ENCODE results near the gene GLCE. TPM values are rescaled to one million over a fixed set of nuclear protein-coding genes. Genes with fewer than 3 reads are reported as not detected.

GLCE gene
- total and polyA plus RNA-seq, 9 of the 15 experiments (the other 6 are each of a cell fraction or from before 2014, with no cell fraction given), result 4.6 to 12.3 (median 10.6) TPM

- BruUV-seq (replicated peaks), result no TSS peak
- peaks cover 16 to 50% of the 10 kb centered on the region in 2 experiments for H3K27me3 ChIP-seq (ENCODE audit: control insufficient read depth in 2 of 2, insufficient read depth in 2 of 2, low read length in 2 of 2)
- H3K36me3 ChIP-seq (ENCODE audit: control insufficient read depth, insufficient read depth, low read length), result no peaks in the 10 kb centered on the region
- H3K4me3 ChIP-seq, result no peak overlapping the region
- H3K27ac ChIP-seq (ENCODE audit: extremely low read depth, low read depth, low read length), result no peak overlapping the region
- FAIRE-seq (no peak), ATAC-seq (no peak), DNase-seq (ENCODE audit: extremely low read depth in 1 of 4, low spot score in 3 of 4) (no peak)
- no peak overlapping the region for H3K9ac ChIP-seq (ENCODE audit: insufficient read depth in 1 of 2, low read depth in 2 of 2, low read length in 2 of 2)
- H3K4me2 ChIP-seq (ENCODE audit: insufficient read depth, low read length), result no peak overlapping the region
- POLR2A ChIA-PET, result no interaction called here
- no peak overlapping the region for H2AFZ ChIP-seq (ENCODE audit: low read depth, low read length)
- no peaks in the 10 kb centered on the region for H3K9me1 ChIP-seq (ENCODE audit: control insufficient read depth, insufficient read depth, low read length)
- TF ChIP-seq ZBTB7A (IDR thresholded peaks at IDR 0.05; ENCODE audit: borderline replicate concordance, control insufficient read depth, low read depth, low read length) (no peak), KLF10 (CRISPR knock-in tag; IDR thresholded peaks at IDR 0.05) (no peak), EHMT2 (IDR thresholded peaks at IDR 0.05) (no peak), ZNF76 (CRISPR knock-in tag; IDR thresholded peaks at IDR 0.05; ENCODE audit: borderline replicate concordance) (no peak), ZNF57 (CRISPR knock-in tag; IDR thresholded peaks at IDR 0.05) (no peak), ATF3 (IDR thresholded peaks at IDR 0.05) (no peak), ATF3 (CRISPR knock-in tag; conservative IDR thresholded peaks at IDR 0.05) (no peak), ZNF408 (CRISPR knock-in tag; IDR thresholded peaks at IDR 0.05; ENCODE audit: low read depth) (no peak), CREM (IDR thresholded peaks at IDR 0.05; ENCODE audit: low read depth) (peak; percentile 57), ATF1 (CRISPR knock-in tag; IDR thresholded peaks at IDR 0.05) (no peak), ATF1 (tag; IDR thresholded peaks at IDR 0.05) (peak; percentile 66), GATA2 (CRISPR knock-in tag; IDR thresholded peaks at IDR 0.05) (no peak)
- H3K9me3 ChIP-seq (replicated peaks; ENCODE audit: control insufficient read depth, insufficient read depth, low read depth, low read length), result no peaks in the 10 kb centered on the region
- no peaks in the 10 kb centered on the region for H3K79me2 ChIP-seq (ENCODE audit: control insufficient read depth, insufficient read depth, low read length)
- H3K4me1 ChIP-seq (replicated peaks in 1 of 2; ENCODE audit: control insufficient read depth in 2 of 2, insufficient read depth in 2 of 2, low read length in 2 of 2), result peaks cover 0 to 4% of the 10 kb centered on the region in 2 experiments; a peak in 1 of 5 replicates
- CTCF ChIA-PET (ENCODE audit: low intra/inter-chr PET ratio), result no interaction called here
- intact Hi-C loops (cut with micrococcal nuclease), result no loop called here
- in situ Hi-C loops (cut with MboI), result no loop called here
- whole genome bisulfite sequencing (ENCODE audit: insufficient coverage, low coverage, missing lambda C conversion rate), result 3% methylated on average over 7 of the region's 7 CpGs
- H4K20me1 ChIP-seq (replicated peaks; ENCODE audit: control insufficient read depth, insufficient read depth, low read length), result no peaks in the 10 kb centered on the region; the same call in 1 of the 2 replicates
Observed at GRCh38 chr15:69320977-69321554, 160.6 kb downstream of the GLCE start.

Other genes starting within 250 kb of the GLCE start
- not detected in 2 replicates for gene SPESP1, start 230.1 kb upstream of the GLCE start, total RNA-seq (2014; rRNA removed)
- gene SPESP1, start 230.1 kb upstream of the GLCE start, total RNA-seq (2014; rRNA removed; fragmentation: Illumina TruSeq; extraction: Trizol), result not detected in 2 replicates
- gene SPESP1, start 230.1 kb upstream of the GLCE start, total RNA-seq (2015; rRNA removed; fragmentation: Illumina TruSeq; extraction: Trizol), result not detected in 2 replicates
- not detected in 2 replicates for gene SPESP1, start 230.1 kb upstream of the GLCE start, total RNA-seq (2021)
- not detected in 2 replicates for gene SPESP1, start 230.1 kb upstream of the GLCE start, polyA plus RNA-seq (2011; rRNA removed)
- not detected in 2 replicates for gene SPESP1, start 230.1 kb upstream of the GLCE start, polyA plus RNA-seq (2014; fragmentation: Illumina TruSeq; extraction: Trizol)
- not detected for gene SPESP1, start 230.1 kb upstream of the GLCE start, polyA plus RNA-seq (2014; fragmentation: Nextera tagmentation; extraction: Ambion mirVana)
- gene SPESP1, start 230.1 kb upstream of the GLCE start, polyA plus RNA-seq (2014; rRNA removed), result not detected in 2 replicates
- not detected in 2 replicates for gene NOX5, start 145.9 kb upstream of the GLCE start, total RNA-seq (2014; rRNA removed)
- not detected in 2 replicates for gene NOX5, start 145.9 kb upstream of the GLCE start, total RNA-seq (2014; rRNA removed; fragmentation: Illumina TruSeq; extraction: Trizol)
- not detected in 2 replicates for gene NOX5, start 145.9 kb upstream of the GLCE start, total RNA-seq (2015; rRNA removed; fragmentation: Illumina TruSeq; extraction: Trizol)
- not detected in 2 replicates for gene NOX5, start 145.9 kb upstream of the GLCE start, total RNA-seq (2021)
- gene NOX5, start 145.9 kb upstream of the GLCE start, polyA plus RNA-seq (2011; rRNA removed), result 0.01 and 0.03 TPM in 2 replicates
- gene NOX5, start 145.9 kb upstream of the GLCE start, polyA plus RNA-seq (2014; fragmentation: Illumina TruSeq; extraction: Trizol), result not detected in 2 replicates
- not detected for gene NOX5, start 145.9 kb upstream of the GLCE start, polyA plus RNA-seq (2014; fragmentation: Nextera tagmentation; extraction: Ambion mirVana)
- not detected in 2 replicates for gene NOX5, start 145.9 kb upstream of the GLCE start, polyA plus RNA-seq (2014; rRNA removed)
- gene PAQR5, start 138.3 kb downstream of the GLCE start, total RNA-seq (2014; rRNA removed), result not detected in 2 replicates
- gene PAQR5, start 138.3 kb downstream of the GLCE start, total RNA-seq (2014; rRNA removed; fragmentation: Illumina TruSeq; extraction: Trizol), result not detected in 2 replicates
- gene PAQR5, start 138.3 kb downstream of the GLCE start, total RNA-seq (2015; rRNA removed; fragmentation: Illumina TruSeq; extraction: Trizol), result not detected in 2 replicates
- gene PAQR5, start 138.3 kb downstream of the GLCE start, total RNA-seq (2021), result 0.04 TPM in 1 of 2 replicates, not detected in the other
- not detected in 2 replicates for gene PAQR5, start 138.3 kb downstream of the GLCE start, polyA plus RNA-seq (2011; rRNA removed)
- gene PAQR5, start 138.3 kb downstream of the GLCE start, polyA plus RNA-seq (2014; fragmentation: Illumina TruSeq; extraction: Trizol), result not detected in 2 replicates
- under 1 TPM in 1 of 2 experiments, not detected in 1; 0.08 TPM for gene PAQR5, start 138.3 kb downstream of the GLCE start, polyA plus RNA-seq (2014; fragmentation: Nextera tagmentation; extraction: Ambion mirVana)
- gene PAQR5, start 138.3 kb downstream of the GLCE start, polyA plus RNA-seq (2014; rRNA removed), result not detected in 2 replicates